ENCODE results near the gene CDK16. TPM values are rescaled to one million over a fixed set of nuclear protein-coding genes. Genes with fewer than 3 reads are reported as not detected.
A peak's percentile ranks its signal among the peaks of the same experiment; 100 is the strongest.

The CDK16 gene
- polyA plus RNA-seq, 1 donor: 65.2 TPM

DNA sequence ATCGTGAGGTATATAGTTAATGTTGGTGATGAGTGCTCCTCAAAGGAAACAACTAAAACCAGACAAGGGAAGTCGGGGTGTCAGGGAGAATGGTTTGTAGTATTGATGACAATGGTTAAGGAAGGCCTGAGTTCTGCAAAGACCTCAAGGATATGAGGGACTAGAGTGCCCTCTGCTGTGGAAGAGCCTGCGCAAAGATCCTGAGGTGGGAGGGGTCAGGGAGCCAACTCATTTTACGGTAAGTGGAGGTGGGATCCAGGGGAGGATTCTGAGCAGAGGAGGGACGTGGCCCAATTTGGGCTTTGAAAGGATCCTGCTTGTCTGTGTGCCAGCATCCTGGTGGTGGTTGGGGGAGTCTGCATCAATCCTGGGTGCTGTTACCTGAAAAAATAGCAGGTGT is 13.5 kb upstream of the CDK16 start:
- Histone ChIP-seq H3K4me1 (ENCODE audit: control insufficient read depth, insufficient read depth, low read length) (peaks cover 13% of the 10 kb centered on the region), H3K27ac (ENCODE audit: low read length) (no peak overlapping the region), H3K4me3 (ENCODE audit: low read length) (no peak overlapping the region), H3K36me3 (ENCODE audit: control insufficient read depth, insufficient read depth, low read length) (peaks cover 83% of the 10 kb centered on the region), H3K27me3 (ENCODE audit: control insufficient read depth, insufficient read depth, low read length) (no peaks in the 10 kb centered on the region), H3K9me3 (ENCODE audit: control insufficient read depth, low read depth, low read length) (no peaks in the 10 kb centered on the region)
- no CpG with 5 or more reads among the region's 5 CpGs for WGBS (ENCODE audit: insufficient coverage, low lambda C conversion rate)
- DNase-seq: no peak

GRCh38 chrX:47206316-47206715 is 12.2 kb upstream of the CDK16 start:
- no peak overlapping the region for H3K27ac ChIP-seq (ENCODE audit: low read length)
- DNase-seq: no peak
- peaks cover 6% of the 10 kb centered on the region for H3K4me1 ChIP-seq (ENCODE audit: control insufficient read depth, insufficient read depth, low read length)
- H3K9me3 ChIP-seq (ENCODE audit: control insufficient read depth, low read depth, low read length): no peaks in the 10 kb centered on the region
- H3K4me3 ChIP-seq (ENCODE audit: low read length): no peak overlapping the region
- H3K27me3 ChIP-seq (ENCODE audit: control insufficient read depth, insufficient read depth, low read length): no peaks in the 10 kb centered on the region
- H3K36me3 ChIP-seq (ENCODE audit: control insufficient read depth, insufficient read depth, low read length): peaks cover 85% of the 10 kb centered on the region
- WGBS (ENCODE audit: insufficient coverage, low lambda C conversion rate): no CpG with 5 or more reads among the region's 3 CpGs

- Histone ChIP-seq H3K9me3 (ENCODE audit: control insufficient read depth, low read depth, low read length) (no peaks in the 10 kb centered on the region), H3K36me3 (ENCODE audit: control insufficient read depth, insufficient read depth, low read length) (peaks cover 85% of the 10 kb centered on the region), H3K27me3 (ENCODE audit: control insufficient read depth, insufficient read depth, low read length) (no peaks in the 10 kb centered on the region), H3K27ac (ENCODE audit: low read length) (no peak overlapping the region), H3K4me3 (ENCODE audit: low read length) (no peak overlapping the region), H3K4me1 (ENCODE audit: control insufficient read depth, insufficient read depth, low read length) (no peaks in the 10 kb centered on the region)
- no peak for DNase-seq
- no CpG with 5 or more reads among the region's 12 CpGs for WGBS (ENCODE audit: insufficient coverage, low lambda C conversion rate)
These were observed 10.4 kb upstream of the CDK16 start for GRCh38 chrX:47208108-47208507.

GRCh38 chrX:47209508-47210238 is 8.8 kb upstream of the CDK16 start:
- WGBS (ENCODE audit: insufficient coverage, low lambda C conversion rate): no CpG with 5 or more reads among the region's 16 CpGs
- Histone ChIP-seq H3K9me3 (ENCODE audit: control insufficient read depth, low read depth, low read length) (no peaks in the 10 kb centered on the region), H3K27me3 (ENCODE audit: control insufficient read depth, insufficient read depth, low read length) (no peaks in the 10 kb centered on the region), H3K4me3 (ENCODE audit: low read length) (no peak overlapping the region), H3K36me3 (ENCODE audit: control insufficient read depth, insufficient read depth, low read length) (peaks cover 86% of the 10 kb centered on the region), H3K4me1 (ENCODE audit: control insufficient read depth, insufficient read depth, low read length) (no peaks in the 10 kb centered on the region), H3K27ac (ENCODE audit: low read length) (no peak overlapping the region)
- DNase-seq: no peak

- Histone ChIP-seq H3K4me3 (ENCODE audit: low read length) (no peak overlapping the region), H3K4me1 (ENCODE audit: control insufficient read depth, insufficient read depth, low read length) (no peaks in the 10 kb centered on the region), H3K9me3 (ENCODE audit: control insufficient read depth, low read depth, low read length) (no peaks in the 10 kb centered on the region), H3K36me3 (ENCODE audit: control insufficient read depth, insufficient read depth, low read length) (peaks cover 87% of the 10 kb centered on the region), H3K27me3 (ENCODE audit: control insufficient read depth, insufficient read depth, low read length) (no peaks in the 10 kb centered on the region), H3K27ac (ENCODE audit: low read length) (no peak overlapping the region)
- no CpG with 5 or more reads among the region's 15 CpGs for WGBS (ENCODE audit: insufficient coverage, low lambda C conversion rate)
- no peak for DNase-seq
These were observed 7.6 kb upstream of the CDK16 start for GRCh38 chrX:47210661-47211425.

DNA sequence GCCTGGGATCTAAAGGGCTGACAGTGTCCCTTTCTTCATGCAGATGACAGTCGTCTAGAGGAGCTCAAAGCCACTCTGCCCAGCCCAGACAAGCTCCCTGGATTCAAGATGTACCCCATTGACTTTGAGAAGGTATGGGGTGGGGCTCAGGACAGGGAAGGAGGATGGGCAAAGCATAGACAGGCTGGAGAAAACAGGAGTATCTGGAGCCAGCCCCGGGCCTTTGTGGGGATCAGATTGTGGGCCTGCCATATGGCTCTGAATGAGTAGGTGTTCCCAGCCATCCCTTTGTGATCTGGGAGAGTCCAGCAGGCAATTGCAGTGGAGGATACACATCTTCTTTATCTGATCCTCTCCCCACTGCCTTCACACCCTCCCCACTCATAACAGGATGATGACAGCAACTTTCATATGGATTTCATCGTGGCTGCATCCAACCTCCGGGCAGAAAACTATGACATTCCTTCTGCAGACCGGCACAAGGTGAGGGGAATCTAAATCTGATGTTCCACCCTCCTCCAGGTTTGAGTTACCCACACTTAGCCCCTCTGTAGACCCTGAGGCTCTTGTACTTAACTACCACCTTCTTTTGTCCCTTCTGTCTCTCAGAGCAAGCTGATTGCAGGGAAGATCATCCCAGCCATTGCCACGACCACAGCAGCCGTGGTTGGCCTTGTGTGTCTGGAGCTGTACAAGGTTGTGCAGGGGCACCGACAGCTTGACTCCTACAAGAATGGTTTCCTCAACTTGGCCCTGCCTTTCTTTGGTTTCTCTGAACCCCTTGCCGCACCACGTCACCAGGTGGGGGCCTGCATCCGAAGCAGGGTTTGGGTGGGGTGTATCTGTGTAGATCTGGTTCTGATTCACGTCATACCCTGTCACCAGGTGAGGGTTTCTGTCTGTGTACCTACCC is 5.8 kb upstream of the CDK16 start:
- Histone ChIP-seq H3K27me3 (ENCODE audit: control insufficient read depth, insufficient read depth, low read length) (no peaks in the 10 kb centered on the region), H3K4me3 (ENCODE audit: low read length) (no peak overlapping the region), H3K9me3 (ENCODE audit: control insufficient read depth, low read depth, low read length) (no peaks in the 10 kb centered on the region), H3K4me1 (ENCODE audit: control insufficient read depth, insufficient read depth, low read length) (peaks cover 11% of the 10 kb centered on the region), H3K36me3 (ENCODE audit: control insufficient read depth, insufficient read depth, low read length) (peaks cover 76% of the 10 kb centered on the region), H3K27ac (ENCODE audit: low read length) (no peak overlapping the region)
- no peak for DNase-seq
- no CpG with 5 or more reads among the region's 12 CpGs for WGBS (ENCODE audit: insufficient coverage, low lambda C conversion rate)

GRCh38 chrX:47214435-47215077 is 3.9 kb upstream of the CDK16 start:
- H3K36me3 ChIP-seq (ENCODE audit: control insufficient read depth, insufficient read depth, low read length): peaks cover 63% of the 10 kb centered on the region
- H3K4me1 ChIP-seq (ENCODE audit: control insufficient read depth, insufficient read depth, low read length): peaks cover 11% of the 10 kb centered on the region
- H3K27ac ChIP-seq (ENCODE audit: low read length): no peak overlapping the region
- H3K9me3 ChIP-seq (ENCODE audit: control insufficient read depth, low read depth, low read length): no peaks in the 10 kb centered on the region
- no CpG with 5 or more reads among the region's 20 CpGs for WGBS (ENCODE audit: insufficient coverage, low lambda C conversion rate)
- H3K4me3 ChIP-seq (ENCODE audit: low read length): no peak overlapping the region
- H3K27me3 ChIP-seq (ENCODE audit: control insufficient read depth, insufficient read depth, low read length): no peaks in the 10 kb centered on the region
- DNase-seq: no peak

- Histone ChIP-seq H3K27me3 (ENCODE audit: control insufficient read depth, insufficient read depth, low read length) (no peaks in the 10 kb centered on the region), H3K4me1 (ENCODE audit: control insufficient read depth, insufficient read depth, low read length) (peaks cover 11% of the 10 kb centered on the region), H3K4me3 (ENCODE audit: low read length) (no peak overlapping the region), H3K27ac (ENCODE audit: low read length) (no peak overlapping the region), H3K9me3 (ENCODE audit: control insufficient read depth, low read depth, low read length) (no peaks in the 10 kb centered on the region), H3K36me3 (ENCODE audit: control insufficient read depth, insufficient read depth, low read length) (peaks cover 55% of the 10 kb centered on the region)
- no peak for DNase-seq
- no CpG with 5 or more reads among the region's 12 CpGs for WGBS (ENCODE audit: insufficient coverage, low lambda C conversion rate)
These were observed 3.1 kb upstream of the CDK16 start for GRCh38 chrX:47215291-47215900.

DNA sequence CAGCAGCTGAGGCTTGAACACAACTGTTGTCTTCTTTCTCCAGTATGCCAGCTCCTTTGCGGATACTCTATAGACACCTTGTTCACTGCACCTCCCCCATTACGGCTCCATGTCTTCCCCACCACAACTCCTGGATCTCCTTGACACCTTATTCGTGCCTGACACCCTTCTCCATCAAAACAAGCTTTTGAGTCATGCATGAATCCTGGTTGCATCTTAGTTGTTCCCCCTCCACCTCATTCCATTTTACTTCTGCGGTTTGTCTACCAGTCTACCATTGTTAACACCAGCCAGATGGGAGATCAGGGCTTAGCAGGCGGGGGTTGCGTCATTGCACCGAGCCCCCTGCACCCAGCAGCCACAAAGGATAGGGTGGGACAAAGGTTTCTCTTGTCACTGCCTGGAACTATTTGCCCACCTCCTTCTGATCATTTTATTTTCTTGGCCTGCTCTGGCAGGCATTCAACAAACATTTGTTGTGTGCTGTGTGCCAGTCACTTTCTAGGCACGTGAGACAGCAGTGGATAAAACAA is 2.0 kb upstream of the CDK16 start:
- no CpG with 5 or more reads among the region's 8 CpGs for WGBS (ENCODE audit: insufficient coverage, low lambda C conversion rate)
- Histone ChIP-seq H3K4me3 (ENCODE audit: low read length) (no peak overlapping the region), H3K4me1 (ENCODE audit: control insufficient read depth, insufficient read depth, low read length) (peaks cover 13% of the 10 kb centered on the region), H3K36me3 (ENCODE audit: control insufficient read depth, insufficient read depth, low read length) (peaks cover 44% of the 10 kb centered on the region), H3K9me3 (ENCODE audit: control insufficient read depth, low read depth, low read length) (no peaks in the 10 kb centered on the region), H3K27me3 (ENCODE audit: control insufficient read depth, insufficient read depth, low read length) (no peaks in the 10 kb centered on the region), H3K27ac (ENCODE audit: low read length) (peak overlapping the region; percentile 88)
- DNase-seq: no peak

Data from large intestine (tissue), 3 donors.